HepG2 (cell line): ENCODE results near the gene BCAS3. TPM values are rescaled to one million over a fixed set of nuclear protein-coding genes. Genes with fewer than 3 reads are reported as not detected.

ENCODE experiments used
- ATAC-seq: fragments of 200-7000 bp; cut with Tn5 transposase; 3 replicates; pipeline ENCODE4 v1.9.1; 2020; ENCODE audit warnings: mild to moderate bottlenecking, moderate library complexity
- BruUV-seq: library from RNA; stranded (reverse); fragments of 400-500 nt; replicated peaks from 2 replicates; lab custom pipeline; 2021; lab: Mats Ljungman, UMichigan
- CTCF ChIA-PET: fragments of 300-600 bp; formaldehyde crosslinking; extraction: SDS; loops from one replicate; lab custom pipeline; 2021; ENCODE audit warnings: low total read pairs, inconsistent platforms, low intra/inter-chr PET ratio; lab: Yijun Ruan, JAX
- POLR2A ChIA-PET: fragments of 350-600 bp; sonication (Branson Sonifier 250); formaldehyde crosslinking; loops from one replicate; lab custom pipeline; 2020; ENCODE audit warnings: antibody characterized with exemption, inconsistent platforms; lab: Yijun Ruan, JAX
- DNase-seq: peaks from one replicate; pipeline ENCODE4 v3.0.0-alpha.2; 2015; ENCODE audit warnings: low spot score
- FAIRE-seq: peaks from 3 replicates; lab custom pipeline; 2011; peaks lifted over from hg19 to GRCh38; lab: Jason Lieb, UNC
- H2AFZ ChIP-seq: one replicate; pipeline ENCODE4 v1.6.1; 2011; ENCODE audit warnings: low read length, inconsistent platforms
- H3K27ac ChIP-seq: fragments of 300-600 bp; 3 replicates; pipeline ENCODE4 v1.8.0; 2011; ENCODE audit warnings: mixed run types, mild to moderate bottlenecking, mixed read lengths, low read length, inconsistent platforms; ENCODE audit not compliant: insufficient read depth; ENCODE audit errors: extremely low read length
- H3K27me3 ChIP-seq, 2 experiments: fragments of 200-600 bp in 1 of 2; 2 replicates in 1 of 2; 3 replicates in 1 of 2; pipeline versions ENCODE4 v1.6.0 to v1.8.0; 2011; ENCODE audit warnings: low read length in 2 of 2, mild to moderate bottlenecking in 2 of 2, moderate library complexity in 2 of 2, inconsistent platforms in 1 of 2; ENCODE audit not compliant: insufficient read depth in 2 of 2, control insufficient read depth in 1 of 2
- H3K36me3 ChIP-seq, 2 experiments: fragments of 200-600 bp in 1 of 2; replicated peaks in 1 of 2; 2 replicates in 1 of 2; 3 replicates in 1 of 2; pipeline versions ENCODE4 v1.5.1 to v1.8.0; 2011; ENCODE audit warnings: low read length in 2 of 2, inconsistent platforms in 1 of 2; ENCODE audit not compliant: insufficient read depth in 2 of 2, control insufficient read depth in 1 of 2
- H3K4me1 ChIP-seq: 2 replicates; pipeline ENCODE4 v1.5.1; 2012; ENCODE audit warnings: low read length, inconsistent platforms; ENCODE audit not compliant: insufficient read depth
- H3K4me2 ChIP-seq: 2 replicates; pipeline ENCODE4 v1.6.0; 2011; ENCODE audit warnings: low read depth, low read length, inconsistent platforms
- H3K4me3 ChIP-seq, 3 experiments: fragments of 200-600 bp in 1 of 3; sonication (generic), shearing (Covaris generic) in 1 of 3; replicated peaks in 1 of 3; 2 replicates each; pipeline ENCODE4 v1.5.1; 2011 to 2016; ENCODE audit warnings: low read length in 3 of 3, inconsistent platforms in 2 of 3, low read depth in 2 of 3, mild to moderate bottlenecking in 2 of 3, control low read depth in 1 of 3, mixed read lengths in 1 of 3; ENCODE audit not compliant: insufficient read depth in 1 of 3
- H3K79me2 ChIP-seq: one replicate; pipeline ENCODE4 v1.6.1; 2011; ENCODE audit warnings: low read length, inconsistent platforms; ENCODE audit not compliant: insufficient read depth
- H3K9ac ChIP-seq: 2 replicates; pipeline ENCODE4 v1.6.0; 2011; ENCODE audit warnings: mild to moderate bottlenecking, low read depth, low read length, inconsistent platforms; ENCODE audit not compliant: insufficient read depth
- H3K9me3 ChIP-seq: 2 replicates; pipeline ENCODE4 v1.5.1; 2012; ENCODE audit warnings: mild to moderate bottlenecking, low read length
- H4K20me1 ChIP-seq: 2 replicates; pipeline ENCODE4 v1.6.0; 2011; ENCODE audit warnings: inconsistent platforms, mild to moderate bottlenecking, low read length, moderate library complexity; ENCODE audit not compliant: insufficient read depth
- ERF ChIP-seq: IDR thresholded peaks from 2 replicates; pipeline ENCODE4 v1.6.1; 2018; ENCODE audit warnings: missing biosample characterization, missing genetic modification reagents
- HNF1A ChIP-seq, 2 experiments: sonication (generic) in 1 of 2; formaldehyde crosslinking in 1 of 2; IDR thresholded peaks; 2 replicates each; pipeline versions ENCODE4 v1.4.0 to v1.6.1; 2016 to 2020; ENCODE audit warnings: borderline replicate concordance in 1 of 2, low read depth in 1 of 2, mild to moderate bottlenecking in 1 of 2, missing genetic modification reagents in 1 of 2
- HOMEZ ChIP-seq: IDR thresholded peaks from 2 replicates; pipeline ENCODE4 v1.6.1; 2016; ENCODE audit warnings: low read depth
- SMYD3 ChIP-seq: sonication (generic); formaldehyde crosslinking; IDR thresholded peaks from 2 replicates; pipeline ENCODE4 v1.8.1; 2023; ENCODE audit warnings: mild to moderate bottlenecking, missing genetic modification reagents
- ZNF354B ChIP-seq: sonication (generic); formaldehyde crosslinking; IDR thresholded peaks from 2 replicates; pipeline ENCODE4 v1.8.0; 2022; ENCODE audit warnings: mild to moderate bottlenecking, missing genetic modification reagents
- WGBS: methylation state at CpG from one replicate; pipeline ENCODE4 v1.1.6; 2017; ENCODE audit warnings: low lambda C conversion rate; 5-methylcytosine and 5-hydroxymethylcytosine counted together
- in situ Hi-C: cut with HindIII; loops from 2 replicates; pipeline ENCODE4 v1.10.0; 2017; ENCODE audit warnings: low pct_unique_long_range_greater_than_20kb; ENCODE audit not compliant: extremely low pct_ligation_motif_present
- intact Hi-C: fragments of 100-400 bp; cut with micrococcal nuclease; formaldehyde crosslinking; loops from one replicate; pipeline ENCODE4 v1.10.0; 2022; ENCODE audit not compliant: unreplicated experiment
- polyA plus RNA-seq, 8 experiments: library from polyadenylated mRNA; depleted of rRNA in 3 of 8; stranded (reverse) in 7 of 8; unstranded in 1 of 8; fragments of >200 nt; fragmentation: Illumina TruSeq in 4 of 8; extraction: Trizol in 4 of 8; gene quantifications; 2 replicates each; pipeline versions ENCODE4 v1.2.1 to v1.2.3, GENCODE V29; 2011 to 2016; ENCODE audit warnings: low read depth in 4 of 8, missing spikeins in 1 of 8, mixed read lengths in 1 of 8; ENCODE audit not compliant: insufficient read depth in 1 of 8
- total RNA-seq, 5 experiments: library from RNA; depleted of rRNA; stranded (reverse); fragments of >200 nt; fragmentation: Illumina TruSeq; extraction: Trizol; gene quantifications; 2 replicates each; pipeline ENCODE4 v1.2.3, GENCODE V29; 2016; ENCODE audit warnings: low read depth in 1 of 5

Gene BCAS3
- total and polyA plus RNA-seq, 2 of the 13 experiments (the other 11 are each of a cell fraction or from before 2014, with no cell fraction given): 10.7 to 11.2 TPM

DNA sequence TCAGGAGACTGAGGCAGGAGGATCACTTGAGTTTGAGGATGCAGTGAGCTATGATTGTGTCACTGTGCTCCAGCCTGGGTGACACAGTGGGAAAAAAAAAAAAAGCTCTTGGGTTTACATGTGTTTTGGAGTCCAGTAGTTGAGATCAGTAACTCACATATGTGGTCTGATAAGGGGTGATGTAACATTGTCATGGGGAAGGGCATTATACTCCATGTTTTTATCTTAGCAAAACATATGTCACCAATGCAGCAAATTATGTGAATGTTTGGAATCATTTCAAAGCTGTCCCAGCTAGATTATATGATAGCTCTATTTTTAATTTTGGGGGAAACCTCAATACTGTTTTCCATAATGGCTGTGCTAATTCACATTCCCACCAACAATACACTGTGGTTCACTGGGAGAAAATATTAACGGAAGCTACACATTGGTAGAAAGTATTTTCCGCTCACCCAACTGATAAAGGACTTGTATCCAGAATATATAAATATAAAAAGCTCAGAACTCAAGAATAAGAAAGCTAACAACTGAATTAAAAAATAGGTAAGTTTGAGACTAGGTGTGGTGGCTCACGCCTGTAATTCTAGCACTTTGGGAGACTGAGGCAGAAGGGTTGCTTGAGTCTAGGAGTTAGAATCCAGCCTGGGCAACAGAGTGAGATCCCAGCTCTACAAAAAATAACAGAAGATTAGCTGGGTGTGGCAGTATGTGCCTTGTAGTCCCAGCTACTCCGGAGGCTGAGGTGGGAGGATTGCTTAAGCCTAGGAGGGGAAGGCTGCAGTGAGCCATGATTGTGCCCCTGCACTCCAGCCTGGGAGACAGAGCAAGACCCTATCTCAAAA, 497.9 kb downstream of the BCAS3 start:
- Histone ChIP-seq H2AFZ (no peak overlapping the region), H3K9me3 (no peaks in the 10 kb centered on the region), H3K4me3 (no peak overlapping the region), H3K4me1 (peaks cover 18% of the 10 kb centered on the region), H3K27me3 (no peaks in the 10 kb centered on the region), H4K20me1 (no peaks in the 10 kb centered on the region), H3K79me2 (no peaks in the 10 kb centered on the region), H3K9ac (no peak overlapping the region), H3K27ac (no peak overlapping the region), H3K4me2 (no peak overlapping the region), H3K36me3 (no peaks in the 10 kb centered on the region)
- POLR2A ChIA-PET: no interaction called here
- WGBS: 92% methylated on average over 4 of the region's 4 CpGs
- FAIRE-seq (no peak), ATAC-seq (no peak), DNase-seq (no peak)
- in situ Hi-C loops (no loop called here), intact Hi-C loops (no loop called here)
- TF ChIP-seq ERF: no peak
- no peak for TF ChIP-seq SMYD3
- no peak for TF ChIP-seq HNF1A (IDR thresholded peaks at IDR 0.05; ENCODE audit: low read depth)
- no peak for TF ChIP-seq HNF1A (CRISPR knock-in tag; IDR thresholded peaks at IDR 0.05; ENCODE audit: borderline replicate concordance)
- no peak for TF ChIP-seq HOMEZ
- no peak for TF ChIP-seq ZNF354B (CRISPR knock-in tag)
- BruUV-seq: no TSS peak
- CTCF ChIA-PET: no interaction called here
